ENCODE results near the gene ODAD4. TPM values are rescaled to one million over a fixed set of nuclear protein-coding genes. Genes with fewer than 3 reads are reported as not detected.

Gene ODAD4
- polyA plus RNA-seq (2013, experiment 1 of 2), result 2.9 TPM
- polyA plus RNA-seq (2013, experiment 2 of 2), result 2.3 TPM

GRCh38 chr17:41930009-41930832 is at the start of gene ODAD4:
Gene ODAD4 (plus strand): TSS chr17:41930617. CDS start chr17:41930724, 107 bp downstream.
- WGBS, 2 experiments (ENCODE audit: insufficient coverage in 2 of 2), result 0 to 1% methylated on average over 29 to 38 of the region's 43 CpGs
- Histone ChIP-seq H3K9me3 (ENCODE audit: control insufficient read depth, low read length) (no peaks in the 10 kb centered on the region), H3K4me1 (ENCODE audit: control insufficient read depth, insufficient read depth, low read length, poor library complexity, severe bottlenecking) (peaks cover 8% of the 10 kb centered on the region), H3K4me3 (ENCODE audit: extremely low read depth, insufficient read depth, low read length, poor library complexity, severe bottlenecking) (peak within 1 kb of the TSS; percentile 53), H3K36me3 (ENCODE audit: control insufficient read depth, insufficient read depth, low read length) (peaks cover 2% of the 10 kb centered on the region), H3K27ac (ENCODE audit: low read depth, low read length, severe bottlenecking) (peak within 1 kb of the TSS; percentile 92)

- peaks cover 99% of the 10 kb centered on the region for H3K36me3 ChIP-seq (ENCODE audit: control insufficient read depth, insufficient read depth, low read length)
- H3K4me3 ChIP-seq (ENCODE audit: extremely low read depth, insufficient read depth, low read length, poor library complexity, severe bottlenecking), result no peak overlapping the region
- WGBS, 2 experiments (ENCODE audit: insufficient coverage in 2 of 2), result 93 to 97% methylated on average over 4 to 5 of the region's 6 CpGs
- H3K9me3 ChIP-seq (ENCODE audit: control insufficient read depth, low read length), result no peaks in the 10 kb centered on the region
- no peaks in the 10 kb centered on the region for H3K4me1 ChIP-seq (ENCODE audit: control insufficient read depth, insufficient read depth, low read length, poor library complexity, severe bottlenecking)
- H3K27ac ChIP-seq (ENCODE audit: low read depth, low read length, severe bottlenecking), result no peak overlapping the region
These were observed 47.7 kb upstream of the ODAD4 start for GRCh38 chr17:41882756-41883155.

GRCh38 chr17:41885733-41886132 is 44.7 kb upstream of the ODAD4 start:
- Histone ChIP-seq H3K4me3 (ENCODE audit: extremely low read depth, insufficient read depth, low read length, poor library complexity, severe bottlenecking) (no peak overlapping the region), H3K4me1 (ENCODE audit: control insufficient read depth, insufficient read depth, low read length, poor library complexity, severe bottlenecking) (no peaks in the 10 kb centered on the region), H3K9me3 (ENCODE audit: control insufficient read depth, low read length) (no peaks in the 10 kb centered on the region), H3K27ac (ENCODE audit: low read depth, low read length, severe bottlenecking) (no peak overlapping the region), H3K36me3 (ENCODE audit: control insufficient read depth, insufficient read depth, low read length) (peaks cover 95% of the 10 kb centered on the region)
- WGBS, 2 experiments (ENCODE audit: insufficient coverage in 2 of 2), result 80 to 90% methylated on average over 5 of the region's 6 CpGs

GRCh38 chr17:41888332-41888965 is 42.0 kb upstream of the ODAD4 start:
- peaks cover 96% of the 10 kb centered on the region for H3K36me3 ChIP-seq (ENCODE audit: control insufficient read depth, insufficient read depth, low read length)
- H3K27ac ChIP-seq (ENCODE audit: low read depth, low read length, severe bottlenecking), result no peak overlapping the region
- H3K4me3 ChIP-seq (ENCODE audit: extremely low read depth, insufficient read depth, low read length, poor library complexity, severe bottlenecking), result no peak overlapping the region
- no peaks in the 10 kb centered on the region for H3K4me1 ChIP-seq (ENCODE audit: control insufficient read depth, insufficient read depth, low read length, poor library complexity, severe bottlenecking)
- WGBS, 2 experiments (ENCODE audit: insufficient coverage in 2 of 2), result 95 to 98% methylated on average over 4 of the region's 6 CpGs
- no peaks in the 10 kb centered on the region for H3K9me3 ChIP-seq (ENCODE audit: control insufficient read depth, low read length)

GRCh38 chr17:41891135-41892020 is 39.0 kb upstream of the ODAD4 start:
- no peaks in the 10 kb centered on the region for H3K9me3 ChIP-seq (ENCODE audit: control insufficient read depth, low read length)
- no peak overlapping the region for H3K4me3 ChIP-seq (ENCODE audit: extremely low read depth, insufficient read depth, low read length, poor library complexity, severe bottlenecking)
- H3K36me3 ChIP-seq (ENCODE audit: control insufficient read depth, insufficient read depth, low read length), result peaks cover 95% of the 10 kb centered on the region
- no peak overlapping the region for H3K27ac ChIP-seq (ENCODE audit: low read depth, low read length, severe bottlenecking)
- peaks cover 18% of the 10 kb centered on the region for H3K4me1 ChIP-seq (ENCODE audit: control insufficient read depth, insufficient read depth, low read length, poor library complexity, severe bottlenecking)
- 94 to 95% methylated on average over 2 to 3 of the region's 7 CpGs for WGBS, 2 experiments (ENCODE audit: insufficient coverage in 2 of 2)

- no peak overlapping the region for H3K27ac ChIP-seq (ENCODE audit: low read depth, low read length, severe bottlenecking)
- peaks cover 95% of the 10 kb centered on the region for H3K36me3 ChIP-seq (ENCODE audit: control insufficient read depth, insufficient read depth, low read length)
- no peaks in the 10 kb centered on the region for H3K9me3 ChIP-seq (ENCODE audit: control insufficient read depth, low read length)
- no peak overlapping the region for H3K4me3 ChIP-seq (ENCODE audit: extremely low read depth, insufficient read depth, low read length, poor library complexity, severe bottlenecking)
- peaks cover 23% of the 10 kb centered on the region for H3K4me1 ChIP-seq (ENCODE audit: control insufficient read depth, insufficient read depth, low read length, poor library complexity, severe bottlenecking)
- WGBS, 2 experiments (ENCODE audit: insufficient coverage in 2 of 2), result 97 to 100% methylated on average over 3 to 4 of the region's 4 CpGs
These were observed 38.4 kb upstream of the ODAD4 start for GRCh38 chr17:41892021-41892376.

- peaks cover 95% of the 10 kb centered on the region for H3K36me3 ChIP-seq (ENCODE audit: control insufficient read depth, insufficient read depth, low read length)
These were observed 37.0 kb upstream of the ODAD4 start for GRCh38 chr17:41893384-41893783.

GRCh38 chr17:41894791-41895331 is 35.6 kb upstream of the ODAD4 start:
- Histone ChIP-seq H3K36me3 (ENCODE audit: control insufficient read depth, insufficient read depth, low read length) (peaks cover 95% of the 10 kb centered on the region), H3K4me1 (ENCODE audit: control insufficient read depth, insufficient read depth, low read length, poor library complexity, severe bottlenecking) (peaks cover 23% of the 10 kb centered on the region), H3K27ac (ENCODE audit: low read depth, low read length, severe bottlenecking) (peak overlapping the region; percentile 46), H3K9me3 (ENCODE audit: control insufficient read depth, low read length) (no peaks in the 10 kb centered on the region), H3K4me3 (ENCODE audit: extremely low read depth, insufficient read depth, low read length, poor library complexity, severe bottlenecking) (no peak overlapping the region)
- WGBS, 2 experiments (ENCODE audit: insufficient coverage in 2 of 2), result 44 to 65% methylated on average over 2 to 4 of the region's 7 CpGs

More at GRCh38 chr17:41893384-41893783, 37.0 kb upstream of the ODAD4 start:
- WGBS, 2 experiments (ENCODE audit: insufficient coverage in 2 of 2), result 100% methylated on average over 3 of the region's 3 CpGs
- Histone ChIP-seq H3K4me3 (ENCODE audit: extremely low read depth, insufficient read depth, low read length, poor library complexity, severe bottlenecking) (no peak overlapping the region), H3K27ac (ENCODE audit: low read depth, low read length, severe bottlenecking) (no peak overlapping the region), H3K4me1 (ENCODE audit: control insufficient read depth, insufficient read depth, low read length, poor library complexity, severe bottlenecking) (peaks cover 23% of the 10 kb centered on the region), H3K9me3 (ENCODE audit: control insufficient read depth, low read length) (no peaks in the 10 kb centered on the region)

- 90 to 100% methylated on average over 1 to 4 of the region's 5 CpGs for WGBS, 2 experiments (ENCODE audit: insufficient coverage in 2 of 2)
- Histone ChIP-seq H3K4me1 (ENCODE audit: control insufficient read depth, insufficient read depth, low read length, poor library complexity, severe bottlenecking) (peaks cover 23% of the 10 kb centered on the region), H3K9me3 (ENCODE audit: control insufficient read depth, low read length) (no peaks in the 10 kb centered on the region), H3K36me3 (ENCODE audit: control insufficient read depth, insufficient read depth, low read length) (peaks cover 98% of the 10 kb centered on the region), H3K27ac (ENCODE audit: low read depth, low read length, severe bottlenecking) (peak overlapping the region; percentile 46), H3K4me3 (ENCODE audit: extremely low read depth, insufficient read depth, low read length, poor library complexity, severe bottlenecking) (no peak overlapping the region)
These were observed 34.8 kb upstream of the ODAD4 start for GRCh38 chr17:41895617-41896016.

- H3K9me3 ChIP-seq (ENCODE audit: control insufficient read depth, low read length), result no peaks in the 10 kb centered on the region
- H3K27ac ChIP-seq (ENCODE audit: low read depth, low read length, severe bottlenecking), result no peak overlapping the region
- 95 to 97% methylated on average over 4 to 6 of the region's 6 CpGs for WGBS, 2 experiments (ENCODE audit: insufficient coverage in 2 of 2)
- H3K36me3 ChIP-seq (ENCODE audit: control insufficient read depth, insufficient read depth, low read length), result peaks cover 98% of the 10 kb centered on the region
- H3K4me3 ChIP-seq (ENCODE audit: extremely low read depth, insufficient read depth, low read length, poor library complexity, severe bottlenecking), result no peak overlapping the region
- H3K4me1 ChIP-seq (ENCODE audit: control insufficient read depth, insufficient read depth, low read length, poor library complexity, severe bottlenecking), result peaks cover 23% of the 10 kb centered on the region
These were observed 33.7 kb upstream of the ODAD4 start for GRCh38 chr17:41896726-41897125.
